HEK293T (cell line): ENCODE results near the gene ERC1.
"Not testable (repeated sequence)": the region's sequence is repeated elsewhere in the genome, so short reads cannot be mapped to it uniquely, and the experiment has no call there.

Source experiments
- ARNT ChIP-seq: fragments of 450-650 bp; IDR thresholded peaks from 2 replicates; pipeline ENCODE4 v1.6.1; 2017; ENCODE audit warnings: mild to moderate bottlenecking
- BHLHE40 ChIP-seq: fragments of 450-650 bp; IDR thresholded peaks from 2 replicates; pipeline ENCODE4 v1.6.1; 2016; ENCODE audit warnings: mild to moderate bottlenecking, moderate library complexity, borderline replicate concordance
- ELF4 ChIP-seq: fragments of 450-650 bp; IDR thresholded peaks from 2 replicates; pipeline ENCODE4 v1.6.1; 2017; ENCODE audit warnings: antibody characterized with exemption
- FOXA1 ChIP-seq: fragments of 450-650 bp; IDR thresholded peaks from 2 replicates; pipeline ENCODE4 v1.6.1; 2016; ENCODE audit warnings: mild to moderate bottlenecking
- FOXK2 ChIP-seq: fragments of 450-650 bp; IDR thresholded peaks from 2 replicates; pipeline ENCODE4 v1.6.1; 2016; ENCODE audit warnings: mild to moderate bottlenecking
- HDGF ChIP-seq: fragments of 450-650 bp; IDR thresholded peaks from 2 replicates; pipeline ENCODE4 v1.6.1; 2017; ENCODE audit warnings: antibody characterized with exemption, borderline replicate concordance
- SP1 ChIP-seq: fragments of 450-650 bp; IDR thresholded peaks from 2 replicates; pipeline ENCODE4 v1.6.1; 2017
- SUZ12 ChIP-seq: fragments of 450-650 bp; IDR thresholded peaks from 2 replicates; pipeline ENCODE4 v1.6.1; 2016; ENCODE audit warnings: mild to moderate bottlenecking
- TARDBP ChIP-seq: fragments of 450-650 bp; IDR thresholded peaks from 2 replicates; pipeline ENCODE4 v1.6.1; 2016
- ZNF384 ChIP-seq: fragments of 450-650 bp; IDR thresholded peaks from 2 replicates; pipeline ENCODE4 v1.6.1; 2016

GRCh38 chr12:1316991-1317390, 326.0 kb downstream of the ERC1 start:
- not testable (repeated sequence) for TF ChIP-seq ARNT, FOXA1, SUZ12, TARDBP, BHLHE40, HDGF, FOXK2, ZNF384, ELF4, SP1
